Measurements from ENCODE around the gene TSPAN19. TPM values are rescaled to one million over a fixed set of nuclear protein-coding genes. Genes with fewer than 3 reads are reported as not detected.

The TSPAN19 gene
- total RNA-seq, 1 experiment from 2014 or later = not detected

DNA sequence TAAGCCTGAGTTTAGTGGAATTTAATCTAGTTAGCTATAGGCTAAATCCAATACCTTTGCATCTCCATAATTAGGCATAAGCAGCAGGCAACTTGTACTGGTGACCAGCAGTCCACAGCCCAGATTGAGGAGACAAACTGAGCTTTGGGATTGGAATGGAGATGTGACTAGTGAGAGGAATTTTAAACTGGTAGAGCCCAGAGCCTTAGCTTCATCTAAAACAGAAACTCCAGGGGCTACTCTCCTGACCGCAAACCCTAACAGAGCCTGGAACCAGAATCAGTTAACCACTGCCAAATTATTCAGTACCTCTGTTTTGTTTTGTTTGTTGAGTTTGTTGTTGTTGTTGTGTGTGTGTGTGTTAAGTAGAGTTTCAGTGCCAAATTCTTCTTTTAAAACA lies 53.2 kb downstream of the TSPAN19 start:
- ChIA-PET CTCF (no interaction called here), POLR2A (no interaction called here)

DNA sequence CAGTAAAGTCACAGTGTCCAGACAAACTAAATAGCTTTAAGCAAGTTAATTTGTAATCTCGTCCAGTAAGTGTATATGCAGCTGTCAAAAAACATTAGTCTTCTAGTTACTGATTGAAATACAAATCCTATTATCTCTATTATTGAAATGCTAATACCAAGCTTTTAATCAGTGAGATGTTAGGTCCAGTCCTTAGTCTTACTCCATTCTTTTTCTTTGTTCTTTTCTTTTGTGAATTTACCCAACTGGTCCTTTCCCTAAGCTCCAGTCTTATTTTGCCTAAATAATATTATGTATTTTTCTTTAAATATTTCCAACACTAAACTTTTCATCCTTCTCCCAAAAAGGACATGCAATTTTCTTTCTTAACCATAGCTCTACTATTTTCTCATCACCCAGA lies 57.2 kb downstream of the TSPAN19 start:
- Mint-ChIP-seq H3K4me3 (no peak overlapping the region), H3K9me3 (0 out of 2 replicates have a peak, but pooled peaks cover 3% of the 10 kb centered on the region), H3K4me1 (peaks cover 20% of the 10 kb centered on the region), H3K27ac (no peak overlapping the region), H3K36me3 (no peaks in the 10 kb centered on the region), H3K27me3 (ENCODE audit: low read depth) (no peaks in the 10 kb centered on the region)
- DNase-seq (ENCODE audit: low spot score) (no peak), ATAC-seq (no peak)
- ChIA-PET CTCF (interaction anchor here (0.9 to 1.5 kb wide), 2 partner anchors 51 to 67 kb away, joined by 3 read pairs; partner anchors contain the start of gene SLC6A15), POLR2A (no interaction called here)
- TF ChIP-seq ZNF138 (CRISPR knock-in tag; conservative IDR thresholded peaks at IDR 0.05) (no peak), ZBTB21 (CRISPR knock-in tag; IDR thresholded peaks at IDR 0.05; ENCODE audit: borderline replicate concordance) (no peak), RELA (CRISPR knock-in tag; IDR thresholded peaks at IDR 0.05; ENCODE audit: borderline replicate concordance) (no peak), ZNF416 (CRISPR knock-in tag; IDR thresholded peaks at IDR 0.05) (no peak), ZNF423 (CRISPR knock-in tag; IDR thresholded peaks at IDR 0.05) (no peak), FOXP1 (CRISPR knock-in tag; IDR thresholded peaks at IDR 0.05; ENCODE audit: borderline replicate concordance) (no peak), NFATC4 (CRISPR knock-in tag; IDR thresholded peaks at IDR 0.05) (no peak), PRRX2 (CRISPR knock-in tag; IDR thresholded peaks at IDR 0.05) (no peak)
- TF ChIP-seq, protein P1, sequence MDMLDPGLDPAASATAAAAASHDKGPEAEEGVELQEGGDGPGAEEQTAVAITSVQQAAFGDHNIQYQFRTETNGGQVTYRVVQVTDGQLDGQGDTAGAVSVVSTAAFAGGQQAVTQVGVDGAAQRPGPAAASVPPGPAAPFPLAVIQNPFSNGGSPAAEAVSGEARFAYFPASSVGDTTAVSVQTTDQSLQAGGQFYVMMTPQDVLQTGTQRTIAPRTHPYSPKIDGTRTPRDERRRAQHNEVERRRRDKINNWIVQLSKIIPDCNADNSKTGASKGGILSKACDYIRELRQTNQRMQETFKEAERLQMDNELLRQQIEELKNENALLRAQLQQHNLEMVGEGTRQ (CRISPR knock-in tag; IDR thresholded peaks at IDR 0.05) = no peak
- TF ChIP-seq, protein P2, sequence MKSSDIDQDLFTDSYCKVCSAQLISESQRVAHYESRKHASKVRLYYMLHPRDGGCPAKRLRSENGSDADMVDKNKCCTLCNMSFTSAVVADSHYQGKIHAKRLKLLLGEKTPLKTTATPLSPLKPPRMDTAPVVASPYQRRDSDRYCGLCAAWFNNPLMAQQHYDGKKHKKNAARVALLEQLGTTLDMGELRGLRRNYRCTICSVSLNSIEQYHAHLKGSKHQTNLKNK (CRISPR knock-in tag; IDR thresholded peaks at IDR 0.05) = no peak
- TF ChIP-seq, protein P3, sequence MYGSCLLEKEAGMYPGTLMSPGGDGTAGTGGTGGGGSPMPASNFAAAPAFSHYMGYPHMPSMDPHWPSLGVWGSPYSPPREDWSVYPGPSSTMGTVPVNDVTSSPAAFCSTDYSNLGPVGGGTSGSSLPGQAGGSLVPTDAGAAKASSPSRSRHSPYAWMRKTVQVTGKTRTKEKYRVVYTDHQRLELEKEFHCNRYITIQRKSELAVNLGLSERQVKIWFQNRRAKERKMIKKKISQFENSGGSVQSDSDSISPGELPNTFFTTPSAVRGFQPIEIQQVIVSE (CRISPR knock-in tag; IDR thresholded peaks at IDR 0.05; ENCODE audit: borderline replicate concordance) = no peak

More for the DNA sequence above, 53.2 kb downstream of the TSPAN19 start:
- H3K27ac Mint-ChIP-seq = peak overlapping the region; percentile 55
- no peaks in the 10 kb centered on the region for H3K36me3 Mint-ChIP-seq
- ATAC-seq (peak; percentile 75), DNase-seq (ENCODE audit: low spot score) (no peak)
- no peaks in the 10 kb centered on the region for H3K27me3 Mint-ChIP-seq (ENCODE audit: low read depth)
- 0 out of 2 replicates have a peak, but pooled peaks cover 3% of the 10 kb centered on the region for H3K9me3 Mint-ChIP-seq
- TF ChIP-seq NFE2L1 (CRISPR knock-in tag; IDR thresholded peaks at IDR 0.05) (no peak), GRHL2 (CRISPR knock-in tag; IDR thresholded peaks at IDR 0.05; ENCODE audit: insufficient replicate concordance, severe bottlenecking) (no peak), ESRRA (CRISPR knock-in tag; IDR thresholded peaks at IDR 0.05; ENCODE audit: borderline replicate concordance) (no peak)
- TF ChIP-seq, protein P4, sequence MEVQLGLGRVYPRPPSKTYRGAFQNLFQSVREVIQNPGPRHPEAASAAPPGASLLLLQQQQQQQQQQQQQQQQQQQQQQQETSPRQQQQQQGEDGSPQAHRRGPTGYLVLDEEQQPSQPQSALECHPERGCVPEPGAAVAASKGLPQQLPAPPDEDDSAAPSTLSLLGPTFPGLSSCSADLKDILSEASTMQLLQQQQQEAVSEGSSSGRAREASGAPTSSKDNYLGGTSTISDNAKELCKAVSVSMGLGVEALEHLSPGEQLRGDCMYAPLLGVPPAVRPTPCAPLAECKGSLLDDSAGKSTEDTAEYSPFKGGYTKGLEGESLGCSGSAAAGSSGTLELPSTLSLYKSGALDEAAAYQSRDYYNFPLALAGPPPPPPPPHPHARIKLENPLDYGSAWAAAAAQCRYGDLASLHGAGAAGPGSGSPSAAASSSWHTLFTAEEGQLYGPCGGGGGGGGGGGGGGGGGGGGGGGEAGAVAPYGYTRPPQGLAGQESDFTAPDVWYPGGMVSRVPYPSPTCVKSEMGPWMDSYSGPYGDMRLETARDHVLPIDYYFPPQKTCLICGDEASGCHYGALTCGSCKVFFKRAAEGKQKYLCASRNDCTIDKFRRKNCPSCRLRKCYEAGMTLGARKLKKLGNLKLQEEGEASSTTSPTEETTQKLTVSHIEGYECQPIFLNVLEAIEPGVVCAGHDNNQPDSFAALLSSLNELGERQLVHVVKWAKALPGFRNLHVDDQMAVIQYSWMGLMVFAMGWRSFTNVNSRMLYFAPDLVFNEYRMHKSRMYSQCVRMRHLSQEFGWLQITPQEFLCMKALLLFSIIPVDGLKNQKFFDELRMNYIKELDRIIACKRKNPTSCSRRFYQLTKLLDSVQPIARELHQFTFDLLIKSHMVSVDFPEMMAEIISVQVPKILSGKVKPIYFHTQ (CRISPR knock-in tag; IDR thresholded peaks at IDR 0.05) = no peak
- TF ChIP-seq, protein P5, sequence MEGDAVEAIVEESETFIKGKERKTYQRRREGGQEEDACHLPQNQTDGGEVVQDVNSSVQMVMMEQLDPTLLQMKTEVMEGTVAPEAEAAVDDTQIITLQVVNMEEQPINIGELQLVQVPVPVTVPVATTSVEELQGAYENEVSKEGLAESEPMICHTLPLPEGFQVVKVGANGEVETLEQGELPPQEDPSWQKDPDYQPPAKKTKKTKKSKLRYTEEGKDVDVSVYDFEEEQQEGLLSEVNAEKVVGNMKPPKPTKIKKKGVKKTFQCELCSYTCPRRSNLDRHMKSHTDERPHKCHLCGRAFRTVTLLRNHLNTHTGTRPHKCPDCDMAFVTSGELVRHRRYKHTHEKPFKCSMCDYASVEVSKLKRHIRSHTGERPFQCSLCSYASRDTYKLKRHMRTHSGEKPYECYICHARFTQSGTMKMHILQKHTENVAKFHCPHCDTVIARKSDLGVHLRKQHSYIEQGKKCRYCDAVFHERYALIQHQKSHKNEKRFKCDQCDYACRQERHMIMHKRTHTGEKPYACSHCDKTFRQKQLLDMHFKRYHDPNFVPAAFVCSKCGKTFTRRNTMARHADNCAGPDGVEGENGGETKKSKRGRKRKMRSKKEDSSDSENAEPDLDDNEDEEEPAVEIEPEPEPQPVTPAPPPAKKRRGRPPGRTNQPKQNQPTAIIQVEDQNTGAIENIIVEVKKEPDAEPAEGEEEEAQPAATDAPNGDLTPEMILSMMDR (IDR thresholded peaks at IDR 0.05) = no peak
- TF ChIP-seq, protein P6, sequence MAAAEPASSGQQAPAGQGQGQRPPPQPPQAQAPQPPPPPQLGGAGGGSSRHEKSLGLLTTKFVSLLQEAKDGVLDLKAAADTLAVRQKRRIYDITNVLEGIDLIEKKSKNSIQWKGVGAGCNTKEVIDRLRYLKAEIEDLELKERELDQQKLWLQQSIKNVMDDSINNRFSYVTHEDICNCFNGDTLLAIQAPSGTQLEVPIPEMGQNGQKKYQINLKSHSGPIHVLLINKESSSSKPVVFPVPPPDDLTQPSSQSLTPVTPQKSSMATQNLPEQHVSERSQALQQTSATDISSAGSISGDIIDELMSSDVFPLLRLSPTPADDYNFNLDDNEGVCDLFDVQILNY (CRISPR knock-in tag; IDR thresholded peaks at IDR 0.05) = no peak
- TF ChIP-seq, protein P7, sequence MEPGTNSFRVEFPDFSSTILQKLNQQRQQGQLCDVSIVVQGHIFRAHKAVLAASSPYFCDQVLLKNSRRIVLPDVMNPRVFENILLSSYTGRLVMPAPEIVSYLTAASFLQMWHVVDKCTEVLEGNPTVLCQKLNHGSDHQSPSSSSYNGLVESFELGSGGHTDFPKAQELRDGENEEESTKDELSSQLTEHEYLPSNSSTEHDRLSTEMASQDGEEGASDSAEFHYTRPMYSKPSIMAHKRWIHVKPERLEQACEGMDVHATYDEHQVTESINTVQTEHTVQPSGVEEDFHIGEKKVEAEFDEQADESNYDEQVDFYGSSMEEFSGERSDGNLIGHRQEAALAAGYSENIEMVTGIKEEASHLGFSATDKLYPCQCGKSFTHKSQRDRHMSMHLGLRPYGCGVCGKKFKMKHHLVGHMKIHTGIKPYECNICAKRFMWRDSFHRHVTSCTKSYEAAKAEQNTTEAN (CRISPR knock-in tag; IDR thresholded peaks at IDR 0.05) = no peak
- H3K4me1 Mint-ChIP-seq = peaks cover 9% of the 10 kb centered on the region
- H3K4me3 Mint-ChIP-seq = no peak overlapping the region
